H1 (cell line): ENCODE data around the gene PABPN1. TPM values are rescaled to one million over a fixed set of nuclear protein-coding genes. Genes with fewer than 3 reads are reported as not detected.
A peak's percentile ranks its signal among the peaks of the same experiment; 100 is the strongest.

Source experiments
- ATF3 ChIP-seq: IDR thresholded peaks from 2 replicates; pipeline ENCODE4 v1.6.1; 2011; ENCODE audit warnings: low read depth, mild to moderate bottlenecking, low read length; ENCODE audit not compliant: insufficient read depth
- BACH1 ChIP-seq: IDR thresholded peaks from 2 replicates; pipeline ENCODE4 v1.6.1; 2012; ENCODE audit warnings: low read length, improper control_type of control experiment
- BCL11A ChIP-seq, 2 experiments: IDR thresholded peaks; one replicate each; pipeline ENCODE4 v1.6.1; 2011; ENCODE audit warnings: low read depth in 2 of 2, low read length in 2 of 2, mild to moderate bottlenecking in 2 of 2
- BRCA1 ChIP-seq: IDR thresholded peaks from 2 replicates; pipeline ENCODE4 v1.6.1; 2012; ENCODE audit warnings: low read depth, low read length, improper control_type of control experiment
- CEBPB ChIP-seq: IDR thresholded peaks from 2 replicates; pipeline ENCODE4 v1.6.1; 2012; ENCODE audit warnings: low read depth, low read length
- EGR1 ChIP-seq: IDR thresholded peaks from 2 replicates; pipeline ENCODE4 v1.6.1; 2011; ENCODE audit warnings: low read depth, low read length, borderline replicate concordance
- EZH2 ChIP-seq: fragments of 200-600 bp; sonication (generic); IDR thresholded peaks from 2 replicates; pipeline ENCODE4 v1.7.1; 2012; ENCODE audit warnings: low read depth, mild to moderate bottlenecking, moderate library complexity, low read length, inconsistent platforms; ENCODE audit not compliant: severe bottlenecking
- FOSL1 ChIP-seq: IDR thresholded peaks from 2 replicates; pipeline ENCODE4 v1.6.1; 2011; ENCODE audit warnings: mild to moderate bottlenecking, low read depth, low read length, moderate library complexity; ENCODE audit not compliant: insufficient read depth
- GTF2F1 ChIP-seq: IDR thresholded peaks from 2 replicates; pipeline ENCODE4 v1.6.1; 2012; ENCODE audit warnings: low read depth, low read length, improper control_type of control experiment, borderline replicate concordance
- HDAC6 ChIP-seq: IDR thresholded peaks from one replicate; pipeline ENCODE4 v1.7.1; 2012; ENCODE audit warnings: low read depth, mild to moderate bottlenecking, inconsistent platforms, low read length, moderate library complexity
- JUND ChIP-seq: IDR thresholded peaks from 2 replicates; pipeline ENCODE4 v1.6.1; 2011; ENCODE audit warnings: mild to moderate bottlenecking, improper control_type of control experiment, low read length
- MAFK ChIP-seq: IDR thresholded peaks from 2 replicates; pipeline ENCODE4 v1.6.1; 2012; ENCODE audit warnings: low read depth, mild to moderate bottlenecking, improper control_type of control experiment, low read length
- MAX ChIP-seq: IDR thresholded peaks from 2 replicates; pipeline ENCODE4 v1.6.1; 2012; ENCODE audit warnings: inconsistent platforms
- NRF1 ChIP-seq: IDR thresholded peaks from 2 replicates; pipeline ENCODE4 v1.6.1; 2011; ENCODE audit warnings: mild to moderate bottlenecking, low read depth, low read length, improper control_type of control experiment
- RBBP5 ChIP-seq: IDR thresholded peaks from 2 replicates; pipeline ENCODE4 v1.7.1; 2012; ENCODE audit warnings: low read depth, mild to moderate bottlenecking, inconsistent platforms, low read length, moderate library complexity, borderline replicate concordance
- RNF2 ChIP-seq: fragments of 200-900, 300-1000 bp; sonication (generic); IDR thresholded peaks from 2 replicates; pipeline ENCODE4 v1.7.1; 2016; ENCODE audit warnings: borderline replicate concordance, low read depth, mild to moderate bottlenecking, antibody characterized with exemption, low read length; ENCODE audit not compliant: poor library complexity, severe bottlenecking; ENCODE audit errors: missing control alignments
- SIRT6 ChIP-seq: IDR thresholded peaks from one replicate; pipeline ENCODE4 v1.7.1; 2012; ENCODE audit warnings: low read length, inconsistent platforms
- SIX5 ChIP-seq: IDR thresholded peaks from 2 replicates; pipeline ENCODE4 v1.6.1; 2011; ENCODE audit warnings: mild to moderate bottlenecking, low read depth, low read length
- SP2 ChIP-seq: IDR thresholded peaks from 2 replicates; pipeline ENCODE4 v1.6.1; 2012; ENCODE audit warnings: mild to moderate bottlenecking, low read length, inconsistent platforms
- SP4 ChIP-seq: IDR thresholded peaks from 2 replicates; pipeline ENCODE4 v1.6.1; 2012; ENCODE audit warnings: low read length, inconsistent platforms
- SRF ChIP-seq: IDR thresholded peaks from 2 replicates; pipeline ENCODE4 v1.6.1; 2011; ENCODE audit warnings: mild to moderate bottlenecking, low read depth, low read length, moderate library complexity
- USF2 ChIP-seq: IDR thresholded peaks from 2 replicates; pipeline ENCODE4 v1.6.1; 2011; ENCODE audit warnings: low read length, improper control_type of control experiment
- YY1 ChIP-seq: IDR thresholded peaks from 2 replicates; pipeline ENCODE4 v1.6.1; 2011; ENCODE audit warnings: low read depth, mild to moderate bottlenecking, low read length
- polyA plus RNA-seq, 7 experiments: library from polyadenylated mRNA; depleted of rRNA in 3 of 7; stranded (reverse) in 5 of 7; unstranded in 2 of 7; fragments of >200 nt in 5 of 7; fragments of 200-250 nt in 2 of 7; gene quantifications; 1 replicate in 5 of 7; 2 replicates in 1 of 7; 4 replicates in 1 of 7; pipeline versions ENCODE4 v1.2.1 to v1.2.3, GENCODE V29; 2011 to 2013; ENCODE audit warnings: missing spikeins in 2 of 7, mixed read lengths in 2 of 7
- total RNA-seq: library from RNA; stranded (reverse); fragmentation: NEBNext Ultra II Directional; extraction: Animal tissue kit (Norgen Biotek cat#: 25700); gene quantifications from 2 replicates; pipeline ENCODE4 v1.2.1, GENCODE V29; 2021

Gene PABPN1
- total and polyA plus RNA-seq, 2 of the 8 experiments (the other 6 are each of a cell fraction or from before 2014, with no cell fraction given) = 300 to 331 TPM

GRCh38 chr14:23321572-23322547, 603 bp downstream of the PABPN1 start (continued):
- no peak for TF ChIP-seq RNF2
- no peak; the same call in 1 of the 2 replicates for TF ChIP-seq RBBP5
- TF ChIP-seq MAX = 0 out of 2 replicates have a peak, but pooled peaks have one; percentile 18
- no peak for TF ChIP-seq HDAC6
- TF ChIP-seq MAFK = no peak
- no peak for TF ChIP-seq BACH1
- TF ChIP-seq YY1 = no peak
- TF ChIP-seq SIX5 = no peak
- TF ChIP-seq GTF2F1 = no peak
- TF ChIP-seq SIRT6 = no peak
- TF ChIP-seq BRCA1 = no peak
- TF ChIP-seq EZH2 = no peak
- no peak for TF ChIP-seq USF2
- no peak for TF ChIP-seq BCL11A (IDR thresholded peaks at IDR 0.05; ENCODE audit: low read depth in 2 of 2, low read length in 2 of 2)
- TF ChIP-seq NRF1 = no peak
- TF ChIP-seq EGR1 = no peak
- TF ChIP-seq SP2 = no peak
- TF ChIP-seq ATF3 = no peak
- TF ChIP-seq JUND = no peak
- TF ChIP-seq SRF = no peak
- TF ChIP-seq FOSL1 = no peak
- TF ChIP-seq SP4 = no peak
- no peak for TF ChIP-seq CEBPB
